Esophagus squamous epithelium (tissue), 4 donors: ENCODE results near the gene THOC5.

Experiments
- CTCF ChIP-seq, 6 experiments: fragments of 450-650 bp in 4 of 6; fragments of 200-600 bp in 2 of 6; sonication (generic) in 2 of 6; IDR thresholded peaks; one replicate each; pipeline ENCODE4 v1.5.1; 2016 to 2019; ENCODE audit warnings: antibody characterized with exemption in 6 of 6, mild to moderate bottlenecking in 4 of 6, moderate library complexity in 4 of 6
- POLR2A ChIP-seq, 4 donors: fragments of 450-650 bp; IDR thresholded peaks; one replicate each; pipeline ENCODE4 v1.6.1; 2017; ENCODE audit warnings: antibody characterized with exemption in 4 of 4, mild to moderate bottlenecking in 4 of 4, moderate library complexity in 3 of 4

GRCh38 chr22:29487426-29487986, 66.1 kb downstream of the THOC5 start:
- TF ChIP-seq CTCF (IDR thresholded peaks at IDR 0.05) (no peak), POLR2A (IDR thresholded peaks at IDR 0.05) (no peak)
